HEK293T (cell line): ENCODE results near the gene KRTAP13-4.

Experiments used
- ARNT ChIP-seq: fragments of 450-650 bp; IDR thresholded peaks from 2 replicates; pipeline ENCODE4 v1.6.1; 2017; ENCODE audit warnings: mild to moderate bottlenecking
- CTBP1 ChIP-seq: fragments of 450-650 bp; IDR thresholded peaks from 2 replicates; pipeline ENCODE4 v1.6.1; 2016; ENCODE audit warnings: borderline replicate concordance
- ELF4 ChIP-seq: fragments of 450-650 bp; IDR thresholded peaks from 2 replicates; pipeline ENCODE4 v1.6.1; 2017; ENCODE audit warnings: antibody characterized with exemption
- FOXA1 ChIP-seq: fragments of 450-650 bp; IDR thresholded peaks from 2 replicates; pipeline ENCODE4 v1.6.1; 2016; ENCODE audit warnings: mild to moderate bottlenecking
- FOXK2 ChIP-seq: fragments of 450-650 bp; IDR thresholded peaks from 2 replicates; pipeline ENCODE4 v1.6.1; 2016; ENCODE audit warnings: mild to moderate bottlenecking
- FOXM1 ChIP-seq: fragments of 450-650 bp; IDR thresholded peaks from 2 replicates; pipeline ENCODE4 v1.6.1; 2017; ENCODE audit warnings: mild to moderate bottlenecking, borderline replicate concordance
- HDGF ChIP-seq: fragments of 450-650 bp; IDR thresholded peaks from 2 replicates; pipeline ENCODE4 v1.6.1; 2017; ENCODE audit warnings: antibody characterized with exemption, borderline replicate concordance
- L3MBTL2 ChIP-seq: fragments of 450-650 bp; conservative IDR thresholded peaks from 2 replicates; pipeline ENCODE4 v1.6.1; 2016; ENCODE audit warnings: mild to moderate bottlenecking
- LEF1 ChIP-seq: fragments of 450-650 bp; IDR thresholded peaks from 2 replicates; pipeline ENCODE4 v1.6.1; 2017; ENCODE audit warnings: mild to moderate bottlenecking, borderline replicate concordance
- PKNOX1 ChIP-seq: fragments of 450-650 bp; IDR thresholded peaks from 2 replicates; pipeline ENCODE4 v1.6.1; 2016
- SP1 ChIP-seq: fragments of 450-650 bp; IDR thresholded peaks from 2 replicates; pipeline ENCODE4 v1.6.1; 2017
- SUZ12 ChIP-seq: fragments of 450-650 bp; IDR thresholded peaks from 2 replicates; pipeline ENCODE4 v1.6.1; 2016; ENCODE audit warnings: mild to moderate bottlenecking
- TARDBP ChIP-seq: fragments of 450-650 bp; IDR thresholded peaks from 2 replicates; pipeline ENCODE4 v1.6.1; 2016
- ZNF384 ChIP-seq: fragments of 450-650 bp; IDR thresholded peaks from 2 replicates; pipeline ENCODE4 v1.6.1; 2016

GRCh38 chr21:30430170-30430655 lies at the start of gene KRTAP13-4:
- TF ChIP-seq FOXK2, result no peak
- no peak for TF ChIP-seq TARDBP
- no peak for TF ChIP-seq PKNOX1
- TF ChIP-seq SUZ12, result no peak
- TF ChIP-seq SP1, result no peak
- TF ChIP-seq HDGF, result no peak
- TF ChIP-seq FOXA1, result no peak
- no peak for TF ChIP-seq CTBP1
- TF ChIP-seq ZNF384, result no peak
- no peak for TF ChIP-seq ELF4
- TF ChIP-seq ARNT, result no peak
- no peak for TF ChIP-seq FOXM1
- TF ChIP-seq LEF1, result no peak
- TF ChIP-seq L3MBTL2, result no peak
